B cell (primary cell): ENCODE data around the gene TFRC. TPM values are rescaled to one million over a fixed set of nuclear protein-coding genes. Genes with fewer than 3 reads are reported as not detected.
"Not testable (repeated sequence)": the region's sequence is repeated elsewhere in the genome, so short reads cannot be mapped to it uniquely, and the experiment has no call there.

Source experiments
- ATAC-seq: fragments of 200-7000 bp; cut with Tn5 transposase; one replicate; pipeline ENCODE4 v1.10.0; 2021; ENCODE audit warnings: low read depth, mild to moderate bottlenecking, moderate number of reproducible peaks, moderate library complexity
- CTCF ChIA-PET: fragments of 350-600 bp; sonication (Branson Sonifier 250); formaldehyde crosslinking; loops from one replicate; lab custom pipeline; 2021; ENCODE audit warnings: antibody characterized with exemption, inconsistent platforms; lab: Charles Lee
- POLR2A ChIA-PET: fragments of 350-600 bp; sonication (Branson Sonifier 250); formaldehyde crosslinking; loops from one replicate; lab custom pipeline; 2021; ENCODE audit warnings: antibody characterized with exemption; lab: Charles Lee
- DNase-seq: peaks from one replicate; pipeline ENCODE4 v3.0.0; 2013
- H2AFZ ChIP-seq: 2 replicates; pipeline ENCODE4 v1.6.1; 2012; ENCODE audit warnings: mild to moderate bottlenecking, low read depth, low read length; ENCODE audit not compliant: insufficient read depth, poor library complexity, severe bottlenecking
- H3K27ac ChIP-seq, 2 donors: 1 replicate in 1 of 2; 2 replicates in 1 of 2; pipeline ENCODE4 v1.5.1; 2012 to 2013; ENCODE audit warnings: low read length in 2 of 2, mild to moderate bottlenecking in 2 of 2, moderate library complexity in 1 of 2
- H3K27me3 ChIP-seq, 4 experiments: fragments of 200-600 bp in 1 of 4; sonication (generic) in 1 of 4; replicated peaks in 1 of 4; 1 replicate in 2 of 4; 2 replicates in 2 of 4; pipeline versions ENCODE4 v1.6.1 to v1.7.0; 2013 to 2016; ENCODE audit warnings: low read length in 3 of 4, mild to moderate bottlenecking in 2 of 4, mixed read lengths in 1 of 4, moderate library complexity in 1 of 4; ENCODE audit not compliant: insufficient read depth in 4 of 4, control insufficient read depth in 3 of 4; ENCODE audit errors: control extremely low read depth in 1 of 4
- H3K36me3 ChIP-seq, 2 experiments: replicated peaks in 1 of 2; 1 replicate in 1 of 2; 2 replicates in 1 of 2; pipeline versions ENCODE4 v1.6.1 to v1.7.1; 2013; ENCODE audit warnings: low read length in 1 of 2; ENCODE audit not compliant: insufficient read depth in 2 of 2, control insufficient read depth in 1 of 2; ENCODE audit errors: control extremely low read depth in 1 of 2, extremely low read depth in 1 of 2
- H3K4me1 ChIP-seq, 2 donors: fragments of 200-600 bp in 1 of 2; sonication (generic) in 1 of 2; 1 replicate in 1 of 2; 2 replicates in 1 of 2; pipeline versions ENCODE4 v1.5.1 to v1.6.1; 2013 to 2017; ENCODE audit warnings: low read length in 2 of 2; ENCODE audit not compliant: control insufficient read depth in 2 of 2, insufficient read depth in 2 of 2
- H3K4me2 ChIP-seq: replicated peaks from 2 replicates; pipeline ENCODE3; 2012; ENCODE audit warnings: mild to moderate bottlenecking, low read depth, low read length; ENCODE audit not compliant: poor library complexity, severe bottlenecking
- H3K4me3 ChIP-seq, 5 experiments: fragments of 200-600 bp in 1 of 5; sonication (generic) in 1 of 5; 1 replicate in 3 of 5; 2 replicates in 2 of 5; pipeline versions ENCODE4 v1.5.1 to v1.7.0; 2011 to 2016; ENCODE audit warnings: low read length in 4 of 5, mild to moderate bottlenecking in 4 of 5, low read depth in 2 of 5, control low read depth in 1 of 5, moderate library complexity in 1 of 5; ENCODE audit not compliant: insufficient read depth in 1 of 5; ENCODE audit errors: control extremely low read depth in 1 of 5, extremely low read depth in 1 of 5
- H3K79me2 ChIP-seq: fragments of 200-600 bp; sonication (generic); one replicate; pipeline ENCODE4 v1.6.0; 2016; ENCODE audit warnings: low read length; ENCODE audit not compliant: control insufficient read depth, insufficient read depth
- H3K9ac ChIP-seq: fragments of 200-600 bp; sonication (generic); 2 replicates; pipeline ENCODE4 v1.6.1; 2017; ENCODE audit warnings: mild to moderate bottlenecking, low read length, moderate library complexity
- H3K9me3 ChIP-seq, 3 donors: one replicate each; pipeline versions ENCODE4 v1.6.1 to v1.7.1; 2013; ENCODE audit warnings: low read length in 2 of 3; ENCODE audit not compliant: control insufficient read depth in 2 of 3, insufficient read depth in 1 of 3; ENCODE audit errors: control extremely low read depth in 1 of 3
- H4K20me1 ChIP-seq: 2 replicates; pipeline ENCODE4 v1.6.0; 2012; ENCODE audit warnings: mild to moderate bottlenecking, low read length; ENCODE audit not compliant: insufficient read depth, control insufficient read depth, poor library complexity, severe bottlenecking
- H3K27ac Mint-ChIP-seq: one replicate; pipeline ENCODE4 v1.8.0; 2021; ENCODE audit warnings: mixed read lengths
- H3K27me3 Mint-ChIP-seq: one replicate; pipeline ENCODE4 v1.8.0; 2021; ENCODE audit warnings: mixed read lengths
- H3K4me1 Mint-ChIP-seq: one replicate; pipeline ENCODE4 v1.8.0; 2021; ENCODE audit warnings: mixed read lengths
- H3K4me3 Mint-ChIP-seq: one replicate; pipeline ENCODE4 v1.8.0; 2021; ENCODE audit warnings: mixed read lengths
- H3K9me3 Mint-ChIP-seq: one replicate; pipeline ENCODE4 v1.8.0; 2022; ENCODE audit warnings: mixed read lengths; ENCODE audit not compliant: insufficient read depth
- EZH2 ChIP-seq: IDR thresholded peaks from 2 replicates; pipeline ENCODE4 v1.6.1; 2012; ENCODE audit warnings: borderline replicate concordance, low read depth, mild to moderate bottlenecking, moderate library complexity, low read length; ENCODE audit not compliant: insufficient read depth, poor library complexity, severe bottlenecking
- WGBS: methylation state at CpG from one replicate; pipeline ENCODE4 v1.1.5; 2013; ENCODE audit warnings: missing lambda C conversion rate; ENCODE audit not compliant: insufficient coverage; 5-methylcytosine and 5-hydroxymethylcytosine counted together
- intact Hi-C: fragments of 100-400 bp; cut with micrococcal nuclease; formaldehyde crosslinking; loops from one replicate; pipeline ENCODE4 v1.10.0; 2022
- polyA plus RNA-seq: library from polyadenylated mRNA; depleted of rRNA; stranded (reverse); fragments of >200 nt; gene quantifications from 2 replicates; pipeline ENCODE4 v1.2.3, GENCODE V29; 2012
- total RNA-seq, 2 donors: library from RNA; stranded (reverse); fragments of 120-200 nt in 1 of 2; gene quantifications; 1 replicate in 1 of 2; 2 replicates in 1 of 2; pipeline versions ENCODE4 v1.2.3 to v1.2.4, GENCODE V29; 2013 to 2022
- TF ChIP-seq, protein P1 (sequence below): fragments of 200-600 bp; IDR thresholded peaks from one replicate; pipeline ENCODE4 v1.8.0; 2022; ENCODE audit warnings: antibody characterized with exemption, mild to moderate bottlenecking

The TFRC gene
- total and polyA plus RNA-seq, 2 donors (not counting 1 experiment from before 2014, with no cell fraction given) = 41.7 to 104 TPM

DNA sequence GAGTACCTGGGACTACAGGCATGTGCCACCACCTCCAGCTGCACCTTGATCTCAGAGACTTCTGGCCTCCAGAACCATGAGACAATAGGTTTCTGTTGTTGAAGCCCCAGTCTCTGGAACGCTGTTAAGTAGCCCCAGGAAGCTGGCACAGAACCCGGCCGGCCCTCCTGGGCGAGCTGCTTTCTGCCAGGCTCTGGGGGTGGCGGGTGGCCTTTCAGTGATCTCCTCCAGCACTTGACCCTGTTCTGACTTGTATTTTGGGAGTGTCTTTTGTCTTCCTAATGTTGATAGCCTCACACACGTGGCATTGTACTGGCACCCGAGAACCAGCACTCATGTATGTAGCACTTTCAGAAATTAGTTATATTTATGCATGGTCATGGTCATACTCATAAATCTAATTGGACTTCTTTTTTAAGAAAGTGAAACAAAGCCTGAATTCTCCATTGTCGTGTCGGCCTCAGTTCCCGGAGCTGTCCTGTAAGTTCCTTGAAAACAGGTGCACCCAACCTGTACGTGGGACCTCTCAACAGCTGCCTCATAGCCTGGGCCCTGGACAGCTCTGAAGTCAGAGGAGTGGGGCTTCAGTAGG is 74.0 kb downstream of the TFRC start:
- Mint-ChIP-seq H3K27ac (no peak overlapping the region), H3K4me3 (no peak overlapping the region), H3K27me3 (peaks cover 24% of the 10 kb centered on the region), H3K9me3 (no peaks in the 10 kb centered on the region), H3K4me1 (no peaks in the 10 kb centered on the region)
- intact Hi-C loops = no loop called here
- no peak for DNase-seq
- Histone ChIP-seq H3K36me3 (no peaks in the 10 kb centered on the region), H3K27ac (no peak overlapping the region), H4K20me1 (no peaks in the 10 kb centered on the region), H3K4me1 (no peaks in the 10 kb centered on the region), H3K9ac (no peak overlapping the region), H3K9me3 (peaks cover 0 to 5% (median 3%) of the 10 kb centered on the region in 3 donors), H2AFZ (no peak overlapping the region), H3K79me2 (no peaks in the 10 kb centered on the region), H3K27me3 (peaks cover 0 to 4% (median 2%) of the 10 kb centered on the region in 4 experiments), H3K4me2 (no peak overlapping the region), H3K4me3 (no peak overlapping the region)
- CTCF ChIA-PET = no interaction called here
- ATAC-seq = no peak
- POLR2A ChIA-PET = no interaction called here
- 50% methylated on average over 8 of the region's 11 CpGs for WGBS
- TF ChIP-seq, protein P1, sequence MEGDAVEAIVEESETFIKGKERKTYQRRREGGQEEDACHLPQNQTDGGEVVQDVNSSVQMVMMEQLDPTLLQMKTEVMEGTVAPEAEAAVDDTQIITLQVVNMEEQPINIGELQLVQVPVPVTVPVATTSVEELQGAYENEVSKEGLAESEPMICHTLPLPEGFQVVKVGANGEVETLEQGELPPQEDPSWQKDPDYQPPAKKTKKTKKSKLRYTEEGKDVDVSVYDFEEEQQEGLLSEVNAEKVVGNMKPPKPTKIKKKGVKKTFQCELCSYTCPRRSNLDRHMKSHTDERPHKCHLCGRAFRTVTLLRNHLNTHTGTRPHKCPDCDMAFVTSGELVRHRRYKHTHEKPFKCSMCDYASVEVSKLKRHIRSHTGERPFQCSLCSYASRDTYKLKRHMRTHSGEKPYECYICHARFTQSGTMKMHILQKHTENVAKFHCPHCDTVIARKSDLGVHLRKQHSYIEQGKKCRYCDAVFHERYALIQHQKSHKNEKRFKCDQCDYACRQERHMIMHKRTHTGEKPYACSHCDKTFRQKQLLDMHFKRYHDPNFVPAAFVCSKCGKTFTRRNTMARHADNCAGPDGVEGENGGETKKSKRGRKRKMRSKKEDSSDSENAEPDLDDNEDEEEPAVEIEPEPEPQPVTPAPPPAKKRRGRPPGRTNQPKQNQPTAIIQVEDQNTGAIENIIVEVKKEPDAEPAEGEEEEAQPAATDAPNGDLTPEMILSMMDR = no peak
- TF ChIP-seq EZH2 = no peak

DNA sequence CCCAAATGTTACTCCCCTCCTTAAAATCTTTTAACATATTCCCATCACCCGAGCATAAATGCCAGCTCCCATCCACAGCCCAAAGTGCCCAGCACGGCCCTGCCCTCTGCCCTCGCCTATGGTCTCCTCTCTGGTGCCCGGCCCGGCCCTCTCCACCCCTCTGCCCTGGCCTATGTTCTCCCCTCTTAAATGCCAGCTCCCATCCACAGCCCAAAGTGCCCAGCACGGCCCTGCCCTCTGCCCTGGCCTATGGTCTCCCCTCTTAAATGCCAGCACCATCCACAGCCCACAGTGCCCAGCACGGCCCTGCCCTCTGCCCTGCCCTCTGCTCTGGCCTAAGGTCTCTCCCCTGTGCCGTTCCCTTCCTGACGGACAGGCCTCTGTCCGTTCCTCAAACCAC is 76.6 kb downstream of the TFRC start:
- WGBS = 93% methylated on average over 6 of the region's 10 CpGs
- peaks cover 30% of the 10 kb centered on the region for H3K27me3 Mint-ChIP-seq
- H3K79me2 ChIP-seq = not testable (repeated sequence)

DNA sequence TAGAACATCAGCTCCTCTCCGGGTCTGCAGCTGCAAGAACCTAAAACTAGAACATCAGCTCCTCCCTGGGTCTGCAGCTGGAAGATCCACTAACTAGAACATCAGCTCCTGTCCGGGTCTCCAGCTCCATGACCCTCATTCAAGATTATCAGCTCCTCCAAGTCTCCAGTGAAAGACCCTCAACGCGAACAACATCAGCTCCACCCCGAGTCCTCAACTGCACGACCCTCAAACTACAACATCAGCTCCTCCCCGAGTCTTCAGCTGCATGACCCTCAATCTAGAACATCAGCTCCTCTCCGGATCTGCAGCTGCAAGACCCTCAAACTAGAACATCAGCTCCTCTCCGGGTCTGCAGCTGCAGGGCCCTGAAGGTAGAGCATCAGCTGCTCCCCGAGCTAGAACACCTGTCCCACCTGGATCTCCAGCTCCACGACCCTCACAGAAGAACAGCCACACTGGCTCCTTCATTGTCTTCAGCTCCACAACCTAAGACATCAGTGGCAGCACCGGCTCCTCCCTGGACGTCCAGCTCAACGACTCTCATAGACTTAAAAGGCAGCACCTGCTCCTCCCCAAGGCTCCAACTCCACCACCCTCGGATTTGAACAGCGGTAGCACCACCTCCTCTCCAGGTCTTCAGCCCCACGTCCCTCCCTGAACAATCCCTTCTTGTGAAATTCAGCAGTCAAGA is 77.4 kb downstream of the TFRC start:
- not testable (repeated sequence) for H3K4me1 ChIP-seq

More for the DNA sequence above, 76.6 kb downstream of the TFRC start:
- H3K36me3 ChIP-seq, H3K4me2 ChIP-seq, H3K27ac ChIP-seq, DNase-seq, CTCF ChIA-PET, POLR2A ChIA-PET, H3K4me1 ChIP-seq, H2AFZ ChIP-seq, H3K4me1 Mint-ChIP-seq, ATAC-seq, H3K27me3 ChIP-seq, H3K9me3 Mint-ChIP-seq, H4K20me1 ChIP-seq, H3K4me3 ChIP-seq, H3K4me3 Mint-ChIP-seq, H3K9me3 ChIP-seq, intact Hi-C loops, H3K27ac Mint-ChIP-seq, H3K9ac ChIP-seq: not testable (repeated sequence)

More for the DNA sequence above, 77.4 kb downstream of the TFRC start:
- H3K9me3 ChIP-seq, H3K9me3 Mint-ChIP-seq, H3K27ac ChIP-seq, ATAC-seq, H2AFZ ChIP-seq, H3K9ac ChIP-seq, intact Hi-C loops, H3K27ac Mint-ChIP-seq, POLR2A ChIA-PET, H3K79me2 ChIP-seq, H3K4me3 Mint-ChIP-seq, H3K4me3 ChIP-seq, DNase-seq, H3K36me3 ChIP-seq, H3K4me1 Mint-ChIP-seq, H3K27me3 ChIP-seq, CTCF ChIA-PET, H4K20me1 ChIP-seq, H3K4me2 ChIP-seq: not testable (repeated sequence)
- peaks cover 30% of the 10 kb centered on the region for H3K27me3 Mint-ChIP-seq
- 82% methylated on average over 16 of the region's 17 CpGs for WGBS
